ENCODE data around the gene S1PR1. TPM values are rescaled to one million over a fixed set of nuclear protein-coding genes. Genes with fewer than 3 reads are reported as not detected.

The S1PR1 gene
- total and polyA plus RNA-seq, 2 experiments from 2014 or later = 58.1 to 58.6 TPM

GRCh38 chr1:101284021-101284420 lies 47.2 kb downstream of the S1PR1 start:
- peak overlapping the region; percentile 49 for H3K27ac ChIP-seq
- H3K27me3 ChIP-seq = no peaks in the 10 kb centered on the region
- no peaks in the 10 kb centered on the region for H3K9me3 ChIP-seq (ENCODE audit: low read depth)
- DNase-seq (ENCODE audit: low read depth in 1 of 2, low spot score in 1 of 2) = no peak
- H3K4me1 ChIP-seq (ENCODE audit: low read depth) = peaks cover 12% of the 10 kb centered on the region
- H3K36me3 ChIP-seq = no peaks in the 10 kb centered on the region
- H3K4me3 ChIP-seq = no peak overlapping the region
- TF ChIP-seq CTCF (IDR thresholded peaks at IDR 0.05; ENCODE audit: low read depth, low read length) = no peak

- no peak for TF ChIP-seq CTCF (IDR thresholded peaks at IDR 0.05; ENCODE audit: low read depth, low read length)
- H3K4me1 ChIP-seq (ENCODE audit: low read depth) = peaks cover 12% of the 10 kb centered on the region
- DNase-seq (ENCODE audit: low read depth in 1 of 2, low spot score in 1 of 2) = no peak
- H3K36me3 ChIP-seq = no peaks in the 10 kb centered on the region
- no peaks in the 10 kb centered on the region for H3K9me3 ChIP-seq (ENCODE audit: low read depth)
- H3K27ac ChIP-seq = no peak overlapping the region
- no peak overlapping the region for H3K4me3 ChIP-seq
- no peaks in the 10 kb centered on the region for H3K27me3 ChIP-seq
These were observed 47.9 kb downstream of the S1PR1 start for GRCh38 chr1:101284622-101285218.

GRCh38 chr1:101285922-101286570 lies 49.2 kb downstream of the S1PR1 start:
- no peak for DNase-seq (ENCODE audit: low read depth in 1 of 2, low spot score in 1 of 2)
- Histone ChIP-seq H3K4me3 (no peak overlapping the region), H3K4me1 (ENCODE audit: low read depth) (peaks cover 19% of the 10 kb centered on the region), H3K9me3 (ENCODE audit: low read depth) (no peaks in the 10 kb centered on the region), H3K36me3 (no peaks in the 10 kb centered on the region), H3K27me3 (no peaks in the 10 kb centered on the region), H3K27ac (no peak overlapping the region)
- no peak for TF ChIP-seq CTCF (IDR thresholded peaks at IDR 0.05; ENCODE audit: low read depth, low read length)

GRCh38 chr1:101288491-101288944 lies 51.7 kb downstream of the S1PR1 start:
- Histone ChIP-seq H3K36me3 (no peaks in the 10 kb centered on the region), H3K9me3 (ENCODE audit: low read depth) (no peaks in the 10 kb centered on the region), H3K27me3 (no peaks in the 10 kb centered on the region), H3K4me3 (no peak overlapping the region), H3K4me1 (ENCODE audit: low read depth) (peaks cover 20% of the 10 kb centered on the region), H3K27ac (no peak overlapping the region)
- peak; percentile 81 to 93 for DNase-seq (ENCODE audit: low read depth in 1 of 2, low spot score in 1 of 2)
- TF ChIP-seq CTCF (IDR thresholded peaks at IDR 0.05; ENCODE audit: low read depth, low read length) = peak; percentile 91

GRCh38 chr1:101290119-101290921 lies 53.5 kb downstream of the S1PR1 start:
- no peak overlapping the region for H3K4me3 ChIP-seq
- H3K27me3 ChIP-seq = no peaks in the 10 kb centered on the region
- no peaks in the 10 kb centered on the region for H3K36me3 ChIP-seq
- H3K9me3 ChIP-seq (ENCODE audit: low read depth) = no peaks in the 10 kb centered on the region
- TF ChIP-seq CTCF (IDR thresholded peaks at IDR 0.05; ENCODE audit: low read depth, low read length) = no peak
- no peak overlapping the region for H3K27ac ChIP-seq
- peaks cover 11% of the 10 kb centered on the region for H3K4me1 ChIP-seq (ENCODE audit: low read depth)
- DNase-seq (ENCODE audit: low read depth in 1 of 2, low spot score in 1 of 2) = no peak

Other genes with a start within 250 kb of the S1PR1 start
- gene DPH5, start 211.2 kb upstream of the S1PR1 start, total RNA-seq = 20.3 and 35.8 TPM in 2 replicates
- 39.2 and 43.6 TPM in 2 replicates for gene DPH5, start 211.2 kb upstream of the S1PR1 start, polyA plus RNA-seq

Data from cardiac muscle cell (in vitro differentiated cells and primary cell).